Stimulated activated CD8-positive, alpha-beta memory T cell treated with anti-CD3 and anti-CD28 coated beads, Interleukin-7, amount 100 ng/mL, for 1 hour (primary cell): ENCODE results near the gene TUBA1A.
"Not testable (repeated sequence)": the region's sequence is repeated elsewhere in the genome, so short reads cannot be mapped to it uniquely, and the experiment has no call there.

ENCODE experiments used
- DNase-seq, 2 donors: peaks; one replicate each; pipeline ENCODE4 v3.0.0-alpha.2; 2020; ENCODE audit warnings: low read depth in 2 of 2

Gene TUBA1A

DNA sequence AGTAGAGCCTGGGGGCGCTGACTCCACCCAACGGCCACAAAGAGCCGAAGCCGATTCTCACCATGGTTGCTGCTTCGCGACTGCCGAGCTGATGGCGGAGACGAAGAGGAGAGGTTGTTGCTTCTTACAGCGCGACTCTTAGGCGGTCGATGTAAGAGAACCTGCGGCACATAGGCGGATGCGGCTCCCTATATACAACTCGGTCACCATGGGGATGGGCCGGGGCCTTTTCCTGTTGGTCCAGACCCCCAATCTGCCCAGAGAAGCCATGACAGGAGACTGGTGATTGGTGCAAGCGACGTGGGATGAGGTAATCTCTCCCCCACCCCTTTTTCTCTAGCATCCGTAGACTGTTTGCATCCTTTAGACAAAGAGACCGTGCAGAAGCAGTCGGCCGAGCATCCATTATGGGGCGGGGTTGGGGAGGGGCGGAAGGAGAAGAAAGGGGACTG, at the start of gene TUBA1A:
Gene TUBA1A (minus strand): TSS at position 165 of the 452 bp plus-strand sequence. CDS start 101 bp downstream, at position 64.
- DNase-seq, result peak; percentile 87 to 90

- DNase-seq, result no peak
These were observed 47.5 kb upstream of the TUBA1A start for GRCh38 chr12:49236423-49236822.

DNA sequence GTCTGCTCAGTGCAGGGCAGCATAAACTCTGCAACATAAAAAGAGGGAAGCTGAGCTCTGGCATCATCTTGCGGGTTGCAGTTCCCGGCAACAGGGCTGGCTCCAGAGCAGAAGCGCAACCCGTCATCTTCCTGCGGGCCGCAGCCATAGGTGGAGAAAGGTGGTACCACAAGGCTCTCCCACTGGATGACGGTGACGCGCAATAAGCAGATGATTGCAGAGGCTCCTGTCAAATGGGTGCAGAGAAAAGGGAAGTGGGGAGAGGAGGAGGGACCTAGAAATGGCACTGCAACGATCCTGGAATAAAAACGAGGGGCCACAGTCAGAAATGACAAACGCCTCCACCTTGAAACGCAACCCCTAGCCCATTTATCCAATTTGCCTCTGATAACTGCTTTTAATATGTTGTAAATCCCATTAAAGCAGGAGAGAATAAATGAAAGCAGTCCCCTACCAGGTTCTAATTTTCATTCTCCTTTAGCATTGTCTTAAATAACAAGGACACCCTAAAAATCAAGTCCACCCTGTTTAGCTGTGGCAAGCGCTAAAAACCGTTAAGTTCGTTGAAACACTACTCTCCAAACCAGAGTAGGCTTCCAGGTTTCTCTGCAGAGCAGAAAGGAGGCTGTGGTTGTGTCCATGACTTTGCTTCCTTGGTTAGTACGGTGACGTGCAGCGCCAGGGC, 45.1 kb upstream of the TUBA1A start:
- DNase-seq, result no peak

DNA sequence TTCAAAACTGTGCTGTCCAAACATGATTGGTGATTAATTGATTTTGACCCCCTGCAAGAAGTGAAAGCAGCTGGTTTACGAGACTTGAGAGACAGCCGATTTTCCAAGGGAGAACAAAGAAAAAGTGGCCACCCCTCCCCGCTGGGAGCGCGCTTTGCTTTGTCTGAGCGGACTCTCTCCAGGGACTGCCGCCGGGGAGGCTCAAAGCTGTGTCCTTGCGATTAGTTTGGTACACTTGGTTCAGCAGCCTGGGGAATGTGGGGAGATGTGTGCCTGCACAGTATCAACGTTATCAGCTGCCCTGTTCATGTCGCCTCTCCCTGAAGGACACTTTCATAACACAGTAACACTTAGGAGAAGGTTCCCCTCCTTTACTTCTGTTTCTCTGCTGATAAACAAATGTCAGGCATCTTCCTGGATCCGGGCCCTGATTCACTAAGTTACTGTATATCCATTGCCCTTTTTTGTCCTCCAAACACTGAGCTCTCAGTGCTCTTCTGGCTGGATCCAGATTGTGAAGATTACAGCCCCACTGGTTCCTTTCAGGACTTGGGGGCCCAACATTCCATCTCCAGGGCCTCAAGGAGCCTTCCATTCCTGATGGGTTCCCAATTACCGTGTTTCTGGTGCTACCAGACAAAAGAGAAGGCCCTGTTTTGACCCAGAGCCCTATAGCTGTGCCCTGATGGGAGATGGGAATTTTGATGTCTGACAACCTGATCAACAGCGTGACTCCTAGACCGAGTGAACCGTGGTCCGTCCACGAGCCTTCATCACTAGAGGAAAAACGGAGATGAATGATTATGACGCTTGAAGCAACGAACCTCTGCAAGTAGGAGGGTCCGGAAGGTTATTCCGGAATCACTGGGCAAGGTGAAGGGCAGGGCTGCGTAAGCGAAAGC, 44.3 kb upstream of the TUBA1A start:
- DNase-seq, result no peak

GRCh38 chr12:49231878-49232655, 43.2 kb upstream of the TUBA1A start:
- DNase-seq, result no peak

DNA sequence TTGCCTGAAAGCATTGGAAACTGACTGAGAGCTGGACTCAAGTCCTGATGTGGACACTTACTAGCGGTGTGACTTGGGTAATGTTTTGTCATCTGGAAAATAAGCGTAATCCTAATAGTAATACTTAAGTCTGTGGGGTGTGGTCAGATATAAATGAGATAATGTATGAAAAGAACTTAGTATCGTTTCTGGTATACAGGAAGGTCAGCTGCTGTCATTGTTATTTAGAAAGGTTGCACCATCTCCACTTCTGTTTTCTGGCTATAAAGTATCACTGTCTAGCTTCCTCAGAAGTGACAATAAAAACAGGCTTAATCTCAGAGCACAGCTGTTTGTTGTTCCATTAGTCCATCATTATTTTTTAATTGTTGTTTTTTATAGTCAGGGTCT, 41.9 kb upstream of the TUBA1A start:
- no peak for DNase-seq

DNA sequence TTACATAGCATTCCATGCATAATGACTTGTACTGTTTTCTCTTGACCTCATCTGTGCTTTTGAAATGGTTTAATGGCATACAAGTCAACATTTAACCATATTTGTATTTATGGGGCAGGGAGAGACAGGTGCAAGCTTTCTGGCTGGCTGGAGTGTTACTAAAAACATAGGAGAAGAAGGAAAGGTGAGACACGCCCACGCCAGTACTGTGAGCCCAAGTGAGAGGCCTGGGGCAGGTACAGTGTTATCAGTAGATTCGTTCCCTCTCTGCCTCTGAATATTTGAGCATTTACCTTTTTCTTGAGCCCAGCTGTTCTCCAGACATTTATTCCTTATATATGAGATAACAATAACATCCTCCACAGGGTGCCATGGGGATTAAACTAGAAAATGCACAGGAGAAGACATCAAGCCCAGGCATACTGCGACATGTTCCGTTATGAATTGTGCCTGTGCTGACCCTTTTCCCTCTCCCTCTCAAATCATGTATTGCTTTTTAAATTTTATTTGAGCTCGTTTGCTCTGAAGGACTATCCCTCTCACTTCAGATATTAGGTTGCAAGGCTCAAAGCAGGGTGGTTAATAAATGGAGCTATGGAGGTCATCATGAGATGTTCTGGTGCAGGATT, 41.4 kb upstream of the TUBA1A start:
- DNase-seq, result no peak

GRCh38 chr12:49228653-49229052, 39.8 kb upstream of the TUBA1A start:
- no peak for DNase-seq

- no peak for DNase-seq
These were observed 38.8 kb upstream of the TUBA1A start for GRCh38 chr12:49227713-49228112.

DNA sequence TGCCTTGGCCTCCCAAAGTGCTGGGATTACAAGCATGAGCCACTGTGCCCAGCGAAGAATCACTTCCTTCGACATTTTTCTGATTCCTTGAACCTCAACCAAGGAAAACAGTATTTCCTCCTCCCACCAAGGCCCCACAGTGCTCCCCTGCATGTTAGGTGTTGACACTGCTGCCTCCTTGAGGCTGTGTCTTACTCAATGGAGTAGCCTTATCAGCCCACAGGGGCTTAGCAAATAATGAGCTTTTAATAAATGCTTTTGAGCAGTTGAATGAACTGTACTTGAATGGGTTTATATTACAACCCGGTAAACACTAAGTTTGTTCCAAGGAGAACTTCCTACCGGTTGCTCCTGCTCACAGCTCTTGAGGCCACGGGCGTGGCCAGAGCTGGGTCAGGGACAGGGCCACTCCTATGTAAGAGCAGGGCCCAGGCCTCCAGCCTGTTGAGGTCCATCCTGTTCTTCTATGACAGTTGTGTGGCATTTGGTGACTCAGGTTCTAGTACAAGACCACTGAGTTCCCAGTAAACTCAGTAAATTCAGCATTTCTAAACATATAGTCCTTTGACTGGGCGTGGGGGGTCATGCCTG, 36.8 kb upstream of the TUBA1A start:
- no peak for DNase-seq

DNA sequence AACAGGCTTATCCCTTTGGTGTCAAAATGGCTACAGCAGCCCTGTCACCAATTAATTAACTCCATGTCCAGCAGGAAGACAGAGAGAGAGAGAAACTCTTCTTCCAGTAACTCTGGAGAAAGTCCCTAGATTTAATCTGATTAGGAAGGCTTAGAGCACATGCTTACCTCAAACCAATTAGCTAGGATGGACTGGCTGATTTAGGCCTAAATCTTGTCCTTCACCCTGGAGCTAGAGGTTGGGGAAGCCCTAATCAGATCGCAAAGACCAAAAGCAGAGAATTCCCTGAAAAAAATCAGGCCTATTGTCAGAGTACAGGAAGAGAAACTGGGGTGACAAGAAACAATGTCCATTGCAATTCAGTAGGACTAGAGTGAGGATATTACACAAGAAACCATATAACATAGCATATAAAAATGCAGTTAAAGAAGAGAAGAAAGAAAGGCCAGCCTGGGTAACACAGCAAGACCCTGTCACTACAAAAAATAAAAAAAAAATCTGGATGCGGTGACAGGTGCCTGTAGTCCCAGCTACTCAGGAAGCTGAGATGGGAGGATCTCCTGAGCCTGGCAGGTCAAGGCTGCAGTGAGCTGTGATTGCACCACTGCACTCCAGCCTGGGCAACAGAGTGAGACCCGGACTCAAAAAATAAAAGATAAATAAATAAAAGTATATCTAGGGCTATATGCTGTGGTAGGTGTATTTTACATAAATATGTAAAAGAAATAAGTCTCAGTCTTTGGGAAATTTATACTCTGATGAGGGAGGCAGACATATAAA, 34.9 kb upstream of the TUBA1A start:
- DNase-seq, result no peak

DNA sequence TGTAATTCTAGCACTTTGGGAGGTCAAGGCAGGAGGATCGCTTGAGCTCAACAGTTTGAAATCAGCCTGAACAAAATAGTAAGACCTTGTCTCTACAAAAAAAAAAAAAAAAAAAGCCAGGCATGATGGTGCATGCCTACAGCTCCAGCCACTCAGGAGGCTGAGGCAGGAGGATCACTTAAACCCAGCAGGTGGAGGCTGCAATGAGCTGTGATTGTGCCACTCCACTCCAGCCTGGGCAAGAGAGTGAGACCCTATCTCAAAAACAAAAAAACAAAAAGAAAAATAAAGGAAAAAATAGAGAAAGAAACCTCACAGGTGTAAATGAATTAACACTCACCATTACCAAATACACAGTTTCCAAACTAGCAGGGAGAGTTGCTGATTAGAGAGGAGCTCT, 34.2 kb upstream of the TUBA1A start:
- DNase-seq, result no peak

- no peak for DNase-seq
These were observed 32.1 kb upstream of the TUBA1A start for GRCh38 chr12:49220972-49221371.

- DNase-seq, result no peak
These were observed 30.6 kb upstream of the TUBA1A start for GRCh38 chr12:49219417-49220026.

GRCh38 chr12:49212572-49212971, 23.7 kb upstream of the TUBA1A start:
- no peak for DNase-seq

DNA sequence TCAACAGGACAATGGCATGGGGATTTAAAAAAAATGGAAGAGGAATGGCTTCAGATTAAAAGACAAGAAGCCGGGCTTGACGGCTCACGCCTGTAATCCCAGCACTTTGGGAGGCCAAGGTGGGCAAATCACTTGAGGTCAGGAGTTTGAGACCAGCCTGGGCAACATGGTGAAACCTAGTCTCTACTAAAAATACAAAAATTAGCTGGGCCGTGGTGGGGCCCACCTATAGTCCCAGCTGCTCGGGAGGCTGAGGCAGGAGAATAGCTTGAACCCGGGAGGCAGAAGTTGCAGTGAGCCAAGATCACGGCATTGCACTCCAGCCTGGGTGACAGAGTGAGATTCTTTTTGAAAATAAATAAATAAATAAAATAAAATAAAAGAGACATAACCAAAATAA, 21.8 kb upstream of the TUBA1A start:
- not testable (repeated sequence) for DNase-seq

DNA sequence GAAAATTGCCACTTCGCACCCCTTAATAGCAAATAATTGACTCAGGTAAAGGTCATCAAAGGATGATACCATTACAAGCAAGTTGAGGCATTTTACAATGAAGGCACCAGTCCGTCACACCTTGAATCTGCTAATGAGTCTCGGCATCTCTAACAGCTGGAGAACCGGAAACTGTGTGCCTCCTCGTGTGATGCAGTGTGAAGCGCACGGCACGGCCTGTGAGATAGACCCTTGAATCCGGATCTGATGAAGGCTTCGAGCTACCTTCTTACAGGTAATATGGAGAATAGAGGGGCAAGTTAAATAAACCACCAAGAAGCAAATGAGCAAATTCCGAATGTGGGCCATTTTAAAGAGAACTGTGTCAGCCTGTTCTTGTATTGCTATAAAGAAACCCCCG, 19.8 kb upstream of the TUBA1A start:
- no peak for DNase-seq

DNA sequence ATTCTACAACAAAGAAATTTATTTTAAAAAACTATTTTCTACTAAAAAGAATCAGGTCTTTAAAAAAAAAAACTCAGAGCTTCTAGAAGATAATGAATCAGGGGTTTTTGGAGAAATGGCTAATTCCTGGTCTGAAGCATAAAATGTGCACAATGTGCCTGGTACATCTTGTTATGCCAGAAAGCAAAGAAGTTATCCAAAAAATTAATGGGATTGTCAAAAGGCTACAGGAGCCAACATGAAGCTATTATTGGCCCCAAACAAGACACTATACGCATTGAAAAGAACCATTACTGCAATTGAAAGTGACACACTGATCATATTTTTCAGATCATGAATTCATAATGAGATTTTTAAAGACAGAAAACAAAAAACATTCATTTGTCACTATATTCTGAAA, 19.3 kb upstream of the TUBA1A start:
- DNase-seq, result no peak

DNA sequence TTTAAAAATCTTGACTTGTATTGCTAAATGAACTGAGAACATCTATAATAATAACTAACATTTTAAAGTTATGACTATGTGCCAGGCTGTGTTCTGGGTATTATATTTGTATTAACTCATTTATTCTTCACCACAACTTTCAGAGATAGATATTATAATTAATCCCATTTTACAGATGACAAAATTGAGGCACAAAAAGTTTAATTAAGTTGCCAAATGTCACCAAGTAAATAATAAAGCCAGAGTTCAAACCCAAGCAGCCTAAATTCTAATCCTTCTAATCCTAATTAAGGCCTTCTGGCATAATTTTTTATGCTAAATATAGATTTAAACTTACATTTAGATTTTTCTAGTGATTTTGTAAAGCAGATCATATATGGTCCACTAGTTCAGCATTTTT, 17.5 kb upstream of the TUBA1A start:
- DNase-seq, result no peak
